ENCODE results near the gene RPA1.

GRCh38 chr17:1803280-1803679 is 26.5 kb upstream of the RPA1 start:
- TF ChIP-seq CTCF (conservative IDR thresholded peaks at IDR 0.05; ENCODE audit: low read depth, low read length) = no peak
- no peak for TF ChIP-seq EZH2phosphoT487 (IDR thresholded peaks at IDR 0.05; ENCODE audit: borderline replicate concordance, low read length)
- no peak for TF ChIP-seq EZH2 (IDR thresholded peaks at IDR 0.05; ENCODE audit: low read length, unreplicated experiment)

Measured in PC-3 (cell line).